Astrocyte (in vitro differentiated cells and primary cell): Measurements from ENCODE around the gene RGR. TPM values are rescaled to one million over a fixed set of nuclear protein-coding genes. Genes with fewer than 3 reads are reported as not detected.

Source experiments
- DNase-seq: peaks from one replicate; pipeline ENCODE4 v3.0.0-alpha.2; 2010; ENCODE audit warnings: low read depth
- FAIRE-seq: peaks from 2 replicates; lab custom pipeline; 2011; peaks lifted over from hg19 to GRCh38; lab: Jason Lieb, UNC
- H2AFZ ChIP-seq: 2 replicates; pipeline ENCODE4 v1.6.0; 2012; ENCODE audit warnings: low read depth, low read length, inconsistent platforms
- H3K27ac ChIP-seq: 2 replicates; pipeline ENCODE4 v1.5.1; 2011; ENCODE audit warnings: low read depth, low read length, inconsistent platforms
- H3K27me3 ChIP-seq: 2 replicates; pipeline ENCODE4 v1.6.0; 2011; ENCODE audit warnings: low read length, inconsistent platforms; ENCODE audit not compliant: insufficient read depth
- H3K36me3 ChIP-seq: 2 replicates; pipeline ENCODE4 v1.5.1; 2011; ENCODE audit warnings: low read length, inconsistent platforms; ENCODE audit not compliant: insufficient read depth
- H3K4me1 ChIP-seq: 2 replicates; pipeline ENCODE4 v1.5.1; 2011; ENCODE audit warnings: low read length, inconsistent platforms; ENCODE audit not compliant: insufficient read depth
- H3K4me2 ChIP-seq: 2 replicates; pipeline ENCODE4 v1.6.0; 2012; ENCODE audit warnings: low read length, inconsistent platforms
- H3K4me3 ChIP-seq: 2 replicates; pipeline ENCODE4 v1.5.1; 2011; ENCODE audit warnings: low read depth, mild to moderate bottlenecking, low read length, inconsistent platforms; ENCODE audit not compliant: insufficient read depth
- H3K79me2 ChIP-seq: 2 replicates; pipeline ENCODE4 v1.6.0; 2012; ENCODE audit warnings: mild to moderate bottlenecking, low read length, inconsistent platforms; ENCODE audit not compliant: insufficient read depth
- H3K9ac ChIP-seq: 2 replicates; pipeline ENCODE4 v1.6.0; 2012; ENCODE audit warnings: mild to moderate bottlenecking, low read length, inconsistent platforms
- H3K9me3 ChIP-seq: 2 replicates; pipeline ENCODE4 v1.5.1; 2012; ENCODE audit warnings: low read depth, mild to moderate bottlenecking, low read length, inconsistent platforms; ENCODE audit not compliant: insufficient read depth
- H4K20me1 ChIP-seq: 2 replicates; pipeline ENCODE4 v1.6.0; 2012; ENCODE audit warnings: low read length, inconsistent platforms; ENCODE audit not compliant: insufficient read depth
- H3K27ac Mint-ChIP-seq: one replicate; pipeline ENCODE4 v1.8.0; 2021; ENCODE audit warnings: mild to moderate bottlenecking, mixed read lengths; ENCODE audit not compliant: unreplicated experiment
- H3K27me3 Mint-ChIP-seq: one replicate; pipeline ENCODE4 v1.8.0; 2021; ENCODE audit warnings: low read depth, mixed read lengths; ENCODE audit not compliant: unreplicated experiment
- H3K36me3 Mint-ChIP-seq: one replicate; pipeline ENCODE4 v1.8.0; 2021; ENCODE audit warnings: low read depth, mixed read lengths; ENCODE audit not compliant: unreplicated experiment
- H3K4me1 Mint-ChIP-seq: one replicate; pipeline ENCODE4 v1.8.0; 2021; ENCODE audit warnings: low read depth, mixed read lengths; ENCODE audit not compliant: unreplicated experiment
- H3K4me3 Mint-ChIP-seq: one replicate; pipeline ENCODE4 v1.8.0; 2021; ENCODE audit warnings: mild to moderate bottlenecking, moderate library complexity, mixed read lengths; ENCODE audit not compliant: unreplicated experiment
- H3K9me3 Mint-ChIP-seq: one replicate; pipeline ENCODE4 v1.8.0; 2021; ENCODE audit warnings: mild to moderate bottlenecking, mixed read lengths; ENCODE audit not compliant: unreplicated experiment
- EZH2 ChIP-seq: IDR thresholded peaks from 2 replicates; pipeline ENCODE4 v1.6.1; 2012; ENCODE audit warnings: mild to moderate bottlenecking, low read length, inconsistent platforms; ENCODE audit not compliant: insufficient read depth
- total RNA-seq: library from RNA; stranded (reverse); gene quantifications from 2 replicates; pipeline ENCODE4 v1.2.1, GENCODE V29; 2021
- TF ChIP-seq, protein P1 (sequence below): IDR thresholded peaks from 2 replicates; pipeline ENCODE4 v1.5.1; 2011; ENCODE audit warnings: low read depth, mild to moderate bottlenecking, inconsistent platforms, low read length, moderate library complexity; ENCODE audit not compliant: insufficient read depth

The RGR gene
- total RNA-seq, 1 donor from 2014 or later = not detected

- Histone ChIP-seq H3K4me3 (no peak overlapping the region), H3K79me2 (no peaks in the 10 kb centered on the region), H3K27me3 (no peaks in the 10 kb centered on the region), H3K9ac (no peak overlapping the region), H3K4me1 (peaks cover 5% of the 10 kb centered on the region), H4K20me1 (no peaks in the 10 kb centered on the region), H3K9me3 (no peaks in the 10 kb centered on the region), H3K4me2 (no peak overlapping the region), H3K27ac (no peak overlapping the region), H3K36me3 (no peaks in the 10 kb centered on the region), H2AFZ (no peak overlapping the region)
- Mint-ChIP-seq H3K27ac (no peak overlapping the region), H3K4me3 (no peak overlapping the region), H3K27me3 (peaks cover 18% of the 10 kb centered on the region), H3K4me1 (no peaks in the 10 kb centered on the region), H3K36me3 (no peaks in the 10 kb centered on the region), H3K9me3 (no peaks in the 10 kb centered on the region)
- TF ChIP-seq, protein P1, sequence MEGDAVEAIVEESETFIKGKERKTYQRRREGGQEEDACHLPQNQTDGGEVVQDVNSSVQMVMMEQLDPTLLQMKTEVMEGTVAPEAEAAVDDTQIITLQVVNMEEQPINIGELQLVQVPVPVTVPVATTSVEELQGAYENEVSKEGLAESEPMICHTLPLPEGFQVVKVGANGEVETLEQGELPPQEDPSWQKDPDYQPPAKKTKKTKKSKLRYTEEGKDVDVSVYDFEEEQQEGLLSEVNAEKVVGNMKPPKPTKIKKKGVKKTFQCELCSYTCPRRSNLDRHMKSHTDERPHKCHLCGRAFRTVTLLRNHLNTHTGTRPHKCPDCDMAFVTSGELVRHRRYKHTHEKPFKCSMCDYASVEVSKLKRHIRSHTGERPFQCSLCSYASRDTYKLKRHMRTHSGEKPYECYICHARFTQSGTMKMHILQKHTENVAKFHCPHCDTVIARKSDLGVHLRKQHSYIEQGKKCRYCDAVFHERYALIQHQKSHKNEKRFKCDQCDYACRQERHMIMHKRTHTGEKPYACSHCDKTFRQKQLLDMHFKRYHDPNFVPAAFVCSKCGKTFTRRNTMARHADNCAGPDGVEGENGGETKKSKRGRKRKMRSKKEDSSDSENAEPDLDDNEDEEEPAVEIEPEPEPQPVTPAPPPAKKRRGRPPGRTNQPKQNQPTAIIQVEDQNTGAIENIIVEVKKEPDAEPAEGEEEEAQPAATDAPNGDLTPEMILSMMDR = no peak
- no peak for TF ChIP-seq EZH2
- FAIRE-seq (no peak), DNase-seq (no peak)
These were observed 17.5 kb downstream of the RGR start for GRCh38 chr10:84262190-84262956.

DNA sequence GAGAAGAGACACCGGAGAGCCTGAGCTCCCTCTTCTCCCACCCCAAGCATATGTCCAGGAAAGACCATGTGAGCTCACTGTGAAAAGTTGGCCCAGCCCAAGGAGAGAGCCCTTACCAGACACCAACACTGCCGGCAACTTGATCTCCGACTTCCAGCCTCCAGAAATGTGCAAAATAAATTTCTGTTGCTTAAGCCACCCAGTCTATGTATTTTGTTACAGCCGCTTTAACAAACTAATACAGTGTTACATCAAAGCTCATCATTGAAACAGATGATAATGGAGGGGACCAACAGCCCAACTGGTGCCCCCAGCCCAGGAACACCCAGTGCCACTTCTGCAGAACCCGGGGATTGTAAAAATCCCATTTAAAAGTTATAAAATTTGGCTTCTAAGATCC, 18.9 kb downstream of the RGR start:
- Mint-ChIP-seq H3K27ac (no peak overlapping the region), H3K36me3 (no peaks in the 10 kb centered on the region), H3K4me1 (no peaks in the 10 kb centered on the region), H3K4me3 (no peak overlapping the region), H3K9me3 (no peaks in the 10 kb centered on the region), H3K27me3 (peaks cover 18% of the 10 kb centered on the region)
- no peak for FAIRE-seq
- H3K36me3 ChIP-seq = no peaks in the 10 kb centered on the region
- H3K27ac ChIP-seq = no peak overlapping the region
- peaks cover 8% of the 10 kb centered on the region for H3K4me1 ChIP-seq
- no peaks in the 10 kb centered on the region for H3K27me3 ChIP-seq
- no peak overlapping the region for H3K4me2 ChIP-seq
- H3K9me3 ChIP-seq = no peaks in the 10 kb centered on the region
- TF ChIP-seq, protein P1 = no peak
- TF ChIP-seq EZH2 = no peak
- no peaks in the 10 kb centered on the region for H4K20me1 ChIP-seq
- H3K9ac ChIP-seq = no peak overlapping the region
- no peaks in the 10 kb centered on the region for H3K79me2 ChIP-seq
- DNase-seq = no peak
- no peak overlapping the region for H2AFZ ChIP-seq
- no peak overlapping the region for H3K4me3 ChIP-seq

- peak overlapping the region; percentile 69 for H3K4me2 ChIP-seq
- H3K79me2 ChIP-seq = no peaks in the 10 kb centered on the region
- peaks cover 18% of the 10 kb centered on the region for H3K27me3 Mint-ChIP-seq
- no peak overlapping the region for H3K27ac Mint-ChIP-seq
- H3K4me3 Mint-ChIP-seq = no peak overlapping the region
- no peaks in the 10 kb centered on the region for H3K36me3 ChIP-seq
- H3K4me1 Mint-ChIP-seq = no peaks in the 10 kb centered on the region
- peak overlapping the region; percentile 11 for H3K9ac ChIP-seq
- FAIRE-seq (peak; percentile 45), DNase-seq (peak; percentile 34)
- H3K27me3 ChIP-seq = no peaks in the 10 kb centered on the region
- H3K9me3 ChIP-seq = no peaks in the 10 kb centered on the region
- H3K4me3 ChIP-seq = no peak overlapping the region
- H3K36me3 Mint-ChIP-seq = no peaks in the 10 kb centered on the region
- no peak overlapping the region for H3K27ac ChIP-seq
- peak overlapping the region; percentile 42 for H2AFZ ChIP-seq
- TF ChIP-seq EZH2 = no peak
- TF ChIP-seq, protein P1 = peak; percentile 99
- no peaks in the 10 kb centered on the region for H4K20me1 ChIP-seq
- H3K9me3 Mint-ChIP-seq = no peaks in the 10 kb centered on the region
- H3K4me1 ChIP-seq = peaks cover 12% of the 10 kb centered on the region
These were observed 19.8 kb downstream of the RGR start for GRCh38 chr10:84264611-84265141.
